Measurements from ENCODE around the gene ADRA2C.

DNA sequence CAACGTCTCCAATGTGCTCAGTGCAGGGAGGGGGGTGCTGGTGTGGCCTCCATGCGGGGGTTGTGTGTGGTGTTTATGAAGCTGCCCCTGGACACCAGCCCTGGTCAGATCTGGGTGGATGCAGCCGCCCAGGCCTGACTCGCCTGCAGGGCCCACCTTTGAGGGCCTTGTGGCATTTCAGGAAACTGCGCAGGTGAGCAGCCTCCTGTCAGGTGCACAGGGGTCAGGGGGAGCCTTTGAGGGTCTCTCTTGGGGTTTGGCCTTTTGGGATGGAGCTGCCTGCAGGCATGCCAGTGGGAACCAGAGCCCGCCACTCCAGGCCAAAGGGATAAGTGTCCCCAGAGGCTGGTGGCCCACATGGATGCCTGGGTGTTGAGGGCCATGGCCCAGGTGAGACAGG lies 45.4 kb downstream of the ADRA2C start:
- TF ChIP-seq KDM1A (IDR thresholded peaks at IDR 0.05; ENCODE audit: low read depth) (no peak), NFE2L2 (conservative IDR thresholded peaks at IDR 0.05; ENCODE audit: low read length) (no peak), POLR2A (IDR thresholded peaks at IDR 0.05; ENCODE audit: low read length) (no peak), MYC (IDR thresholded peaks at IDR 0.05; ENCODE audit: borderline replicate concordance, low read length) (no peak)
- TF ChIP-seq, protein P1, sequence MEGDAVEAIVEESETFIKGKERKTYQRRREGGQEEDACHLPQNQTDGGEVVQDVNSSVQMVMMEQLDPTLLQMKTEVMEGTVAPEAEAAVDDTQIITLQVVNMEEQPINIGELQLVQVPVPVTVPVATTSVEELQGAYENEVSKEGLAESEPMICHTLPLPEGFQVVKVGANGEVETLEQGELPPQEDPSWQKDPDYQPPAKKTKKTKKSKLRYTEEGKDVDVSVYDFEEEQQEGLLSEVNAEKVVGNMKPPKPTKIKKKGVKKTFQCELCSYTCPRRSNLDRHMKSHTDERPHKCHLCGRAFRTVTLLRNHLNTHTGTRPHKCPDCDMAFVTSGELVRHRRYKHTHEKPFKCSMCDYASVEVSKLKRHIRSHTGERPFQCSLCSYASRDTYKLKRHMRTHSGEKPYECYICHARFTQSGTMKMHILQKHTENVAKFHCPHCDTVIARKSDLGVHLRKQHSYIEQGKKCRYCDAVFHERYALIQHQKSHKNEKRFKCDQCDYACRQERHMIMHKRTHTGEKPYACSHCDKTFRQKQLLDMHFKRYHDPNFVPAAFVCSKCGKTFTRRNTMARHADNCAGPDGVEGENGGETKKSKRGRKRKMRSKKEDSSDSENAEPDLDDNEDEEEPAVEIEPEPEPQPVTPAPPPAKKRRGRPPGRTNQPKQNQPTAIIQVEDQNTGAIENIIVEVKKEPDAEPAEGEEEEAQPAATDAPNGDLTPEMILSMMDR (IDR thresholded peaks at IDR 0.05) = no peak
